CD4-positive, alpha-beta T cell treated with Interleukin-6 at 100 ng/mL for 8 hours (primary cell): ENCODE data around the gene DICER1.

ENCODE experiments used
- DNase-seq: peaks from one replicate; pipeline ENCODE4 v3.0.0-alpha.2; 2020; ENCODE audit warnings: mixed read lengths, low spot score

Gene DICER1

GRCh38 chr14:95088665-95089064 lies 68.7 kb downstream of the DICER1 start:
- no peak for DNase-seq

GRCh38 chr14:95087619-95088018 lies 69.7 kb downstream of the DICER1 start:
- no peak for DNase-seq

GRCh38 chr14:95085321-95085720 lies 72.0 kb downstream of the DICER1 start:
- DNase-seq, result no peak

- DNase-seq, result no peak
Observed at GRCh38 chr14:95078867-95079266, 78.5 kb downstream of the DICER1 start.

- no peak for DNase-seq
Observed at GRCh38 chr14:95077345-95077744, 80.0 kb downstream of the DICER1 start.

- no peak for DNase-seq
Observed at GRCh38 chr14:95075789-95076188, 81.5 kb downstream of the DICER1 start.

GRCh38 chr14:95073947-95074346 lies 83.4 kb downstream of the DICER1 start:
- no peak for DNase-seq

- no peak for DNase-seq
Observed at GRCh38 chr14:95072310-95072905, 84.9 kb downstream of the DICER1 start.

GRCh38 chr14:95071649-95072280 lies 85.6 kb downstream of the DICER1 start:
- DNase-seq, result no peak

- DNase-seq, result no peak
Observed at GRCh38 chr14:95070748-95071435, 86.4 kb downstream of the DICER1 start.

GRCh38 chr14:95069547-95069946 lies 87.8 kb downstream of the DICER1 start:
- no peak for DNase-seq

GRCh38 chr14:95069018-95069417 lies 88.3 kb downstream of the DICER1 start:
- no peak for DNase-seq

GRCh38 chr14:95068521-95068920 lies 88.8 kb downstream of the DICER1 start:
- no peak for DNase-seq

- no peak for DNase-seq
Observed at GRCh38 chr14:95068080-95068479, 89.2 kb downstream of the DICER1 start.

- no peak for DNase-seq
Observed at GRCh38 chr14:95067526-95067925, 89.8 kb downstream of the DICER1 start.

GRCh38 chr14:95066427-95066986 lies 90.8 kb downstream of the DICER1 start:
- no peak for DNase-seq

GRCh38 chr14:95065411-95065810 lies 91.9 kb downstream of the DICER1 start:
- DNase-seq, result no peak

- no peak for DNase-seq
Observed at GRCh38 chr14:95064734-95065133, 92.6 kb downstream of the DICER1 start.

- no peak for DNase-seq
Observed at GRCh38 chr14:95064256-95064655, 93.1 kb downstream of the DICER1 start.

- DNase-seq, result no peak
Observed at GRCh38 chr14:95063391-95063790, 93.9 kb downstream of the DICER1 start.

- no peak for DNase-seq
Observed at GRCh38 chr14:95062946-95063345, 94.4 kb downstream of the DICER1 start.

- DNase-seq, result no peak
Observed at GRCh38 chr14:95062220-95062619, 95.1 kb downstream of the DICER1 start.
